GM18519 (cell line): ENCODE data around the gene C11orf58.

Source experiments
- ATAC-seq: cut with Tn5 transposase; IDR thresholded peaks from one replicate; pipeline ENCODE4 v1.9.1; 2021; ENCODE audit warnings: mild to moderate bottlenecking, moderate library complexity; ENCODE audit not compliant: unreplicated experiment, low FRiP score

Gene C11orf58

DNA sequence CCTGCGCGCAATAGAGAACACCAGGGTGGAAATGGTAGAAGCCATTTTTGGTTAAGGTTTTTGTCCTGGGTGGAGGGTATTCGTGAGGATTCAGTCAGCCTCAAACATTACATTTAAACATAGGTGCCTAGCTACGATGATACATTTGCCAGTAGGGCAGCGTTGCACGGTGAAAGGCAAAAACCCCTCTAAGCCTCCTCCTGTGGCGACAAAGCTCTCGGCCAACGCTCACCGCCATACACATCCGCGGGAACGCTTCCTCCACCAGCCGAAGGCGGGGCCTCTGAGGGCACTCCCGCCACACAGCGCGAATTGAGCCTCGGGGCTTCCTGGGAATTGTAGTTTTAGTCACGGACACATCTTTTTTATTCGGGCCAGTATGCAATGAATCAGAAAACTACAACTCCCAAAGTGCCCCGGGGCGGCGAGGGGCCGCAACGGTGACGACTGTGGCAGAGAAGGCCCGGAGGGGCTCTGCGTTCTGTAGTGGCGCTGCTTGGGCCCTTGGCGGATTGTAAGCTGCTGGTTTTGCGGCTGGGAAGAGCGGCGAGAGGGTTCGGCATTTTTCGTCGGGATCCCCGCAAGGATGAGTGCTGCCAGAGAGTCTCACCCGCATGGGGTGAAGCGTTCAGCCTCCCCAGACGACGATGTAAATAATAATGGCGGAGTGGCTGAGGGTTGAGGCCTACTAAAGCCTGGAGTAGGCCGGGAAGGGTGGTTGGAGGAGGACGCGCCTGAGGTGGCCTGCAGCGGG, at the start of gene C11orf58:
Gene C11orf58, plus strand, starts transcription at position 455 of the 754 bp plus-strand sequence. Its CDS starts 132 bp downstream, at position 587.
- peak; percentile 98 for ATAC-seq

DNA sequence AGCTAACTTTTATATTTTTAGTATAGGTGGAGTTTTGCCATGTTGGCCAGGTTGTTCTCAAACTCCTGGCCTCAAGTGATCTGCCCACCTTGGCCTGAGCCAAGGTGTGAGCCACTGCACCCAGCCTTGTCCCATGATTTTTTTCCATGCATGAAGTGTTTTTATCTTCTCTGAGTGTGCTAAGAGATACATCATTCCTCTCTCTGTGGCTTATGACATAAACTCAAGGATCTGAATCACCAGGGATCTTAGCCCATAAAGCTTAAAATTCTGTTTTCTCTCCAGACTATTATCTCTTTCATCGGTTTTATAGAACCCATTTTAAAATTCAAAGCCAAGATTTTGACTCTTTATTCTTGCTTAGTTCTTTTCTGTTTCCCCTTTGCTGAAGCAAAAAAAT, 48.4 kb upstream of the C11orf58 start:
- ATAC-seq = no peak

DNA sequence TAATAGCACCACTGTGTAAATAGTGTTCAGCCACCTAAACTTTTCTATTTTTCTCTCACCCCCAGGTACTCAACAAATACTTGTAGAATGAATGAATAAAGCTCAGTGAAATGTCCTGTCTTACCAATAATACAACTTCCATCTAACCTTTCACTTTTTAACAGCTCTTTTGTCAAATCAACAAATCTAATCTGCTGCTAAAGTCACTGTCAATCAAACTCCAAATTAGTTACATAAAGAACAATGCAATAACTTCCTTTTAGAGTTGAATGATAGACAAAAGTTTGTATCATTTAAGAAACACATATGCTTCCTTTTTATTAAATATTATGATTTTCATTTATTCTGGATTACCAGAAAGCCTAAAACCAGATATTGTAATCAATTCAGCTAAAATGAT, 34.7 kb upstream of the C11orf58 start:
- no peak for ATAC-seq

DNA sequence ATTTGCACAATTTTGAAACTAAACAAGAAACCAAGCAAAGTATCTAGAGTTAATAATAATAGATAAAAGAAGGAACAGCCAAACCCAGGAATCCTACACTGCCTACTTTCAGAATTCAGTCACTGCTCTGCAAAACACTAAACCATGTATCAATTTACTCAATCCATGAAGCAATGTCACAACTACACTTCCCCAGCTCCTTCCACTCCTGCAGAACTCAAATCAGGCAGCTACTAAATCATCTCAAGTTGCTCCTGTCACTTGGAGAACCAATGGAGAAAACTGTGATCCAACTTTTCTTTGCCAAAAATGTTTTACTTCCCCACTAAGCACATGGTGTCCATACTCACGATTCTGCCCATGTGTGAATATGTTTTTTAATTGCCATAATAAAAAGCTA, 24.9 kb upstream of the C11orf58 start:
- no peak for ATAC-seq

DNA sequence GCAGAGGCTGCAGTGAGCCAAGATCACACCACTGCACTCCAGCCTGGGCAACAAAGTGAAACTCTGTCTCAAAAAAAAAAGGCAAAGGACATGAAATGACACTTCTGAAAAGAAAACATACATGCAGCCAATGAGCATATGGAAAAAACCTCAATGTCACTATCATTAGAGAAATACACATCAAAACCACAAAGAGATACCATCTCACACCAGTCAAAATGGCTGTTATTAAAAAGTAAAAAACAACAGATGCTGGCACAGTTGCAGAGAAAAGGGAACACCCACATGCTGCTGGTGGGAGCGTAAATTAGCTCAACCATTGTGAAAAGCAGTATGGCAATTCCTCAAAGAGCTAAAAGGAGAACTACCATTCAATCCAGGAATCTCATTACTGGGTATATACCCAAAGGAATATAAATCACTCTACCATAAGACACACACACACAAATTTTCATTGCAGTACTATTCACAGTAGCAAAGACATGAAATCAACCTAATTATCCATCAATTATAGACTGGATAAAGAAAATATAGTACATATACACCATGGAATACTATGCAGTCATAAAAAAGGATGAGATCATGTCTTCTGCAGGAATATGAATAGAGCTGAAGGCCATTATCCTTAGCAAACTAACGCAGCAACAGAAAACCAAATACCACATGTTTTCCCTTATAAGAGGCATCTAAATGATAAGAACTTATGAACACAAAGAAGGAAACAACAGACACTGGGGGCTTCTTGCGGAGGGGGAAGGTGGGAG, 15.7 kb upstream of the C11orf58 start:
- ATAC-seq = no peak

DNA sequence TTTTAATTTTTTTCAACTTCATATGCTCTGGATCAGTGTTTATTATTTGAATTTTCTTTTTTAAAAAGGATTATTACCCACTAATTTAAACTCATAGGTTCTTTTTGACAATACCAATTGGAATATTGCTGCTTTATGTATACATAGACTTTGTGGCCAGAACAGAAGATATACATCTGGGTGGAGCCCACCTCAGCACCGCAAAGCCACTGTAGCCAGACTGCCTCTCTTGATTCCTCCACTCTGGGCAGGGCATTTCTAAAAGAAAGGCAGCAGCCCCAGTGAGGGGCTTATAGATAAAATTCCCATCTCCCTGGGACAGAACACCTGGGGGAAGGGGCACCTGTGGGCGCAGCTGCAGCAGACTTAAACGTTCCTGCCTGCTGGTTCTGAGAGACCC, 10.6 kb upstream of the C11orf58 start:
- ATAC-seq = no peak

DNA sequence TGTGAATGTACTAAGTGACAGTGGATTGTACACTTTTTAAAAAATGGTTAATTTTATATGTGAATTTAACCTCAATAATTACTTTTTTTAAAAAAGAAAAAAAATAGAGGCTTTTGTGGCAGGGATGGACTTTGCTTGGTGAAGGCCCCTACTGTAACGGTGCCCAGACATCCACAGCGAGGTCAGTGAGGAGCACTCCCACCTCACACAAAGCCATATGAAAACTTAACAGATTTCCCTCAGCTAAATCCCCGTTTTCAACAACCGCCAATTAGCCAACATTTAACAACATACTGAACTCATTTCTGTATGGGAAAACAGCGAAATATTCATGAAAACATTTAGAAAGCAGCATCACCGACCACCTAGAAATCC, 642 bp upstream of the C11orf58 start:
- peak; percentile 13 for ATAC-seq

DNA sequence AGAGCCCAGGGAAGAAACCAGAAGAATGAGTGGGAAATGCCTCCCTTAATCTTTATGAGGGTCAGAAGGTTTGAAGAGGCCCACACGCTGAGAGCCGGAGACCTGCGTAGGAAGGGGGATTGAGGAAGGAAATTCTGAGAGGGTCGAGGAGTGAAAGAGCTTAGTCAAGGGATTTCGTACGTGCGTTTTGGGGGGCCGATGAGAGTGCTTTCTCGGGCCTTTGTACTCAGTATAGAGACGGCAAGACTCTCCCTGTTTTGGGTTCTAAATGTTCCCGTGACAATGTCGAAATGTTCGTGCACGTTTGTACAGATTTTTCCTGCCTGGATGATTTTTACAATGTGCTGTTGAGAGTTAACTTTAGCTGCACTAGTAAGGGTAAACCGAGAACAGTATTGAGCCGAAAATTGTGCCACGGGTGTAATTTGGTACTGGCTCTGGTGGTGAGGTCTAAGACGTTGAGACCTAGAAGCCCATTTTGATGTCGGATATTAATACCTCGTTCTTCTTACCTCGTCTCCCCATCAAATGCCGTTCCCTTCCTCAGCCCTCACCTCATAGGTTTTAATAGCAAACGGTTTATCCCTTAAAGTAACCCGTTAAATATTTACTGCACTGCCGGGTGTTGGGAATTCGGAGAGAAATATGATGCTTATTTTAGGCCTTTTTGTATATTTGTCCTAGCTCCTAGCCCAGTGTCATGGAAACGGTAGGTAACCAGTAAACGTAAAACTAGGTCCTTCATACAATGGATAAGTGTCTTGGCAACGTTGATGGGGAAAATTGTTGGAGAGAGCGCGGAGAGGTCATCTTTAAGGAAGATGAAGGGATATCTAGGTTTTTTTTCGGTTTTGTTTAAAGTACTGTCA, 734 bp downstream of the C11orf58 start:
- ATAC-seq = no peak

DNA sequence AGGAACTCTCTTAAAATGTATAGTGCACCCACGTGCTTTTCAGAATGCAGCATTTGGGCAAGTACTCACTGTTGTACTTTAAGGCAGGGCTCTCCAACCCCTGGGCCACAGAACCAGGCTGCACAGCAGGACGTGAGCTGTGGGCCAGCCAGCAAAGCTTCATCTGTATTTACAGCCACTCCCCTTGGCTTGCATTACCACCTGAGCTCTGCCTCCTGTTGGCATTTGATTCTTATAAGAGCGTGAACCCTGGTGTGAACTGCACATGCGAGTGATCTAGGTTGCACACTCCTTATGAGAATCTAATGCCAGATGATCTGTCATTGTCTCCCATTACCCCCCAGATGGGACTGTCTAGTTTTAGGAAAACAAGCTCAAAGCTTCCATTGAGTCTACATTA, 3.0 kb downstream of the C11orf58 start:
- ATAC-seq = no peak

DNA sequence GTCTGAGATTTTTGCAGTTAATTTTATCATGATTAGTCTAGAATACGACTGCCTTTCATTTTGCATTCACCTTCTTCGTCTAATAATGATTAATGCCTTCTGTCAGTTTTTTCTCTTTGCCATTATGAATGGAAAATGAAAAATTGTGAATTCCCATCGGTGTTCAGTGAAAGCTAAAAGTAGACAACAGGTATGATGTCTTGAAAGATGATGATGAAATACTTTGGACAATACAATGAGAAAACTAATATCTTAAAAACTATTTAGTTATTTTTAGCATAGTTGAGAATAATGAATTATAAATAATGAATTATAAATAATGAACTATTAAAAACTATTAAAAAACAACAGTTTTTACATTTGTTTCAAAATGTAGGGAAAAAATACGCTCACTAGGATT, 5.0 kb downstream of the C11orf58 start:
- no peak for ATAC-seq

DNA sequence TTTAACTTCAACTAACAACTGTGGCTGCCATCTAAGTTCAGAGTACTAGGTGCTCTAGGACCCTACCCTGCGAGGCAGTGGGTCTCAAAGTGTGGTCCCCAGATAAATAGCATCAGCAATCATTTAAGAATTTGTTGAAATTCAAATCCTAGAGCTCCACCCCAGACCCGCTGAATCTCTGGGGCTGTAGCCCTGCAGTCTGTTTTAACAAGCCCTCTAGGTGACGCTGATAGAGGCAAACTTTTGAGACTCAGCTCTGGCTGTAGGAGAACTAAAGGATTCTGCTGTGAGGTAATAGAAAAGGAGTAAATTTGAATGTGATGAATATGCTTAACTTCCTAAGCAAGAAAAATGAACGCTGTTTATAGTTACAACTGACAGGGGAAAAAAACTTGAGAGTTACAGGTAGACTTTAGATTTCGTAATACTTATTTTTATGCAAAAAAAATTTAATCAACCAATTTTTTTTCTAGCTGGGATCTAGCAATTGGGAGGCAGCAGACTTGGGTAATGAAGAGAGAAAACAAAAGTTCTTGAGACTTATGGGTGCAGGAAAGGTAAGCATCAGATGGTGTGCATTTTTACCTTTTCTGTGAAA, 5.8 kb downstream of the C11orf58 start:
- no peak for ATAC-seq

DNA sequence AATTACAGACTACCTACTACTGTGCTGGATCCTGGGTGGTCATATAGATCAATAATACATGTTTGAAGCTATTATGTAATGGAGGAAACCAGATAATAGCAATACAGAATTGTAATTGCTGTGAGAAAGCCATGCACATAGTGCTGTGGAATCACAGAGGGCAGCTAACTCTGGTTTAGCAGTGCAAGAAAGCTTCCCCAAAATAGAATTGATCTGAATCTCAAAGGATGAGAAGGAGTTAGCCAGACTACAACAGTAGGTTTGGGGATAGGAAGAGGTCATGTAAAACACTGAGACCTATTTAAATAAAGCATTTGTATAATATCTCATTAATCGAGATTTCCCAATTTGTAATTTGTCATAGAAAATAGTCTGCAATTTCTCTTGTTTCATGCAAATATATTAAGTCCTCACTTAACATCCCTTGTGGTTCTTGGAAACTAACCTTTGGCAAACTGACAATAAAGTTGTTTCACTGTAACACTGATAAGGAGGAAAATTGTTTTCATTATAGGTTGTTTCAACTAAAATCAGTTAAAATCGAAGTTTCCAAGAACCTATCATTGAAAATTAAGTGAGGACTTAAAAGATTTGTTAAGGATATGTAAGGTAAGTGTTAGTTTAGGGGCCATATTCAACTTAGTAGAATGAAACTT, 7.6 kb downstream of the C11orf58 start:
- no peak for ATAC-seq

DNA sequence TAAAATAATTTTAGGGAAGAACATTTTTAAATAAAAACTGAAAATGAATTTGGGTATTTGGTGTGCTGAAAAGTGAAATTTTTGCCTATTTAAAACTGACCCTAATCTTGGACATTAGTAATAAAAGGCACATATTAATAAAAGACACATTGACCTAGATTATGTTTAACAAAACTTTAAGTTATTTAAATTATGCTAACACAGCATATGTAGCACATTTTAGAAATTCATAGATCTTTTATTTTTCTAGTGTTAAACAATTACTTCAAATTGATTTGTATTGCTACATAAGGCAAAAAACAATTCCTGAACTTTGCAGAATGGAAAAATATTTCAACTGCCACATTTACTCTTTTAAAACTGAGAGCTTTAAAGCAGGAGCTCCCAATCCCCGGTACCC, 10.6 kb downstream of the C11orf58 start:
- ATAC-seq = no peak

DNA sequence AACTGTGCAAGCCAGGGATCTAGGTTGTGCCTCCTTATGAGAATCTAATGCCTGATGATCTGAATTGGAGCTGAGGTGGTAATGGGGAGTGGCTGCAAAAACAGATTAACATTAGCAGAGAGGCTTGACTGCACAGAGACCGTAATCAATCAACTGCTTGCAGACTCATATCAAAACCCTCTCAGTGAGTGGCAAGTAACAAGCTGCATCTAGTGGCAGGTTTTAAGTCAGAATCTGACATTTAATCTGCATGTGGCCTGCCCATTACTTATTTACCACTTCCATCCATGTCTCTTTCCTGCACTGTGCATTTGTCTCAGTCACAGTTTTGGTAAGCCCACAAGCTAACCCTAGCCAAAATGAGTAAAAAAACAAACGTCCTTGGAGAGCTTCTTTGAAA, 11.2 kb downstream of the C11orf58 start:
- ATAC-seq = no peak

DNA sequence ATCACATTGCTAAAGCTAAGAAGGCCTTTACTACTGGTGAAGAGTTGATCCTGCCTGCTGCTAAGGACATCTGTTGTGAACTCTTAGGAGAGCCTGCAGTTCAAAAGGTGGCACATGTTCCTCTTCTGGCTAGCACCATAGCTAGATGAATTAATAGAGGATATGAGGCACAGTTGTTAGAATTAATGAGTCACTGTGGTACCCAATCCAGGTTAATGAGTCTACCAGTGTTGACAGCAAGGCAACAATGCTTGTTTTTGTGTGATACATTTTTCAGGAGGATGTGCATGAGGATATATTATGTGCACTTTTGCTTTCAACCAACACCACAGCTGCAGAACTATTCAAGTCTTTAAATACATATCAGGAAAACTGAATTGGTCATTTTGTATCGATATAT, 12.0 kb downstream of the C11orf58 start:
- no peak for ATAC-seq

DNA sequence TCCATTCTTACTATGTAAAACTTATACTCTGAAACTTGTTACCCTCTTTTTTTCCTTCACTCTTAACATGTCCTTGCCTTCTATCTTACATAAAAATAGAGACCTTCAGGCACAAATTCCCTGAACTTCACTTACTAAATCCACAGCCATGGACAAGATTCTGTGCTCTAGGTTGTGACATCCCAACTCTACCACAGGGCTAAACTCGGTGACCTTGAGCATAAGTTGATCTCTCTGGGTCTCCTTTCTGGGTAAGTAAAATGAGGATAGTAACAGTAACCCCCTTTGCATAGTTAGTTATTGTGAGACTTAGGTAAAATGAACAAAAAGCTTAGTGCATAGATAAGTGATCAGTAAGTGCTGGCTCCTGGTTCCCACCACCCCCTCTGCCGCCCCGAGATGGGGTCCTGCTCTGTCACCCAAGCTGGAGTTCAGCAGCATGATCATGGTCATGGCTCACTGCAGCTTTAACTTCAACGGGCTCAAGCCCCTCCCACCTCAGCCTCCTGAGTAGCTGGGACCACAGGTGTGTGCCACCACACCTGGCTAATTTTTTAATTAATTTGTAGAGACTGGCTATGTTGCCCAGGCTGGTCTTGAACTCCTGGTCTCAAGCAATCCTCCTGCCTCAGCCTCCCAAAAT, 20.1 kb downstream of the C11orf58 start:
- no peak for ATAC-seq

DNA sequence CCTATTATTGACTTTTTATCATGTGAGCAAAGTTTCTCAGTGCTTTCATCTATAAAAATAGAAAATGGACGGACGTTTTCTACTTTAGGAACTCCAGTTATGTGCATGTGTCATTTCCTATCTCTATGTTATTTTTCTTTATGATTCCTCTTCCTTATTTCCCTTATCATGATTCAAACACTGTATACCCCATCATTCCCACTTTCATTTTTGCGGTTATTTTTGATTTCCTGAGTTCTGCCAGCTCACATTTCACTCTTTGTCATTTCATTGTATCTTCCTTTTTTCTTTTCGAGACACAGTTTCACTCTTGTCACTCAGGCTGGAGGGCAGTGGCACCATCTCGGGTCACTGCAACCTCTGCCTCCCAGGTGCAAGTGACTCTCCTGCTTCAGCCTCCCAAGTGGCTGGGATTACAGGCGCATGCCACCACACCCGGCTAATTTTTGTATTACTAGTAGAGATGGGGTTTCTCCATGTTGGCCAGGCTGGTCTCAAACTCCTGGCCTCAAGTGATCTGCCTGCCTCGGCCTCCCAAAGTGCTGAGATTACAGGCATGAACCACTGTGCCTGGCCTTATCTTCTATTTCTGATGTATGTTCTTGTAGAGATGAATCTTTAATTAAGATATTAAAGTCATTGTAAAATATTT, 21.5 kb downstream of the C11orf58 start:
- no peak for ATAC-seq

DNA sequence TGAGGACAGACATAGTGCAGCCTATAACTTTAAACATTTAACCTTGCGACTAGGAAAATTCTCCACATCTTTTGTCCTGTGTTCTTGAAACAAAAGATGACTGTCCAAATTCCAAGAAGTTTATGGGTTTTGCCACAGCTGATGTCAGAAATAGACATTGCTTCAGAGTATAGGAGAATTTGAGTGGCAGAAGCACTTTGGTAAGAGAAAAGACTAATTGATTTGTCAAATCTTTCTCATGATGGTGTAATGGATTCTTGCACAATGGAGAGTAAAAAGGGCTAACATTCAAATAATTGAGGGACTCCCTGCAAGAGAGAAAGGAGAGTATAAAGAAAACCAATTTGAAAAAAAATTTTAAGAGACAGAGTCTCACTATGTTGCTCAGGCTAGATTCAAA, 25.3 kb downstream of the C11orf58 start:
- ATAC-seq = no peak

DNA sequence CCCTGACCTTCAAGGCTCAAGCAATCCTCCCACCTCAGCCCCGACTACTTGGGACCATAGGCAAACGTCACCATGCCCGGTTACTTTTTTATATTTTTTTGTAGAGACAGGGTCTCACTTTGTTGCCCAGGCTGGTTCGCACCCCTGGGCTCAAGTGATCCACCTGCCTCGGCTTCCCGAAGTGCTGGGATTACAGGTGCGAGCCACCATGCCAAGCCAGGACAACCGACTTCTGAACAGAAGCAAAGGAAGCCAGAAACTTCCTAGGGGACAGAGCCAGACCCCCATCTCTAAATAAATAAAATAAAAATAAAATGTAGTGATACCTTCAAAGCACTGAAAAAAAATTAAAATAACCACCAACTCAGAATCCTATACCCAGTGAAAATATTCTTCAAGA, 26.4 kb downstream of the C11orf58 start:
- no peak for ATAC-seq
